Measurements from ENCODE around the gene PAXIP1.

GRCh38 chr7:154975984-154976383 lies 26.9 kb downstream of the PAXIP1 start:
- TF ChIP-seq CTCF (conservative IDR thresholded peaks at IDR 0.05; ENCODE audit: low read depth, low read length) (no peak), EZH2 (IDR thresholded peaks at IDR 0.05; ENCODE audit: borderline replicate concordance, low read depth, low read length, poor library complexity, severe bottlenecking) (no peak)
